NT2/D1 (cell line): ENCODE results near the gene SHF.

Experiments
- DNase-seq: peaks from one replicate; pipeline ENCODE4 v3.0.0-alpha.2; 2011; ENCODE audit warnings: low read depth, low spot score
- H3K27me3 ChIP-seq: 2 replicates; pipeline ENCODE4 v1.6.0; 2011; ENCODE audit warnings: mild to moderate bottlenecking; ENCODE audit not compliant: insufficient read length, insufficient read depth
- H3K36me3 ChIP-seq: 2 replicates; pipeline ENCODE4 v1.6.1; 2011; ENCODE audit warnings: mild to moderate bottlenecking, low read length, mixed read lengths; ENCODE audit not compliant: insufficient read depth, insufficient read length
- H3K4me1 ChIP-seq: 2 replicates; pipeline ENCODE4 v1.5.1; 2011; ENCODE audit not compliant: insufficient read depth, insufficient read length
- H3K4me3 ChIP-seq: 2 replicates; pipeline ENCODE4 v1.5.1; 2011; ENCODE audit warnings: low read depth; ENCODE audit not compliant: insufficient read length
- H3K9ac ChIP-seq: 2 replicates; pipeline ENCODE4 v1.6.0; 2011; ENCODE audit warnings: low read depth; ENCODE audit not compliant: insufficient read length
- H3K9me3 ChIP-seq: 2 replicates; pipeline ENCODE4 v1.5.1; 2011; ENCODE audit warnings: mild to moderate bottlenecking, low read length; ENCODE audit not compliant: insufficient read depth
- SUZ12 ChIP-seq: IDR thresholded peaks from 2 replicates; pipeline ENCODE4 v1.6.1; 2011; ENCODE audit not compliant: insufficient read length, insufficient read depth; ENCODE audit errors: extremely low read depth
- YY1 ChIP-seq: IDR thresholded peaks from 2 replicates; pipeline ENCODE4 v1.6.1; 2011; ENCODE audit not compliant: insufficient read length, insufficient read depth
- ZNF274 ChIP-seq: IDR thresholded peaks from 2 replicates; pipeline ENCODE4 v1.6.1; 2011; ENCODE audit warnings: mild to moderate bottlenecking, low read depth, low read length

Gene SHF

GRCh38 chr15:45228931-45229330 lies 41.2 kb upstream of the SHF start:
- DNase-seq, result no peak
- no peaks in the 10 kb centered on the region for H3K36me3 ChIP-seq
- H3K27me3 ChIP-seq, result no peaks in the 10 kb centered on the region
- no peak overlapping the region for H3K9ac ChIP-seq
- no peak overlapping the region for H3K4me3 ChIP-seq
- H3K4me1 ChIP-seq, result no peaks in the 10 kb centered on the region
- H3K9me3 ChIP-seq, result no peaks in the 10 kb centered on the region
- TF ChIP-seq YY1 (no peak), ZNF274 (no peak), SUZ12 (no peak)

GRCh38 chr15:45225506-45226273 lies 37.9 kb upstream of the SHF start:
- no peak overlapping the region for H3K9ac ChIP-seq
- TF ChIP-seq SUZ12 (no peak), ZNF274 (no peak), YY1 (no peak)
- no peak overlapping the region for H3K4me3 ChIP-seq
- no peaks in the 10 kb centered on the region for H3K27me3 ChIP-seq
- no peaks in the 10 kb centered on the region for H3K9me3 ChIP-seq
- H3K36me3 ChIP-seq, result no peaks in the 10 kb centered on the region
- no peaks in the 10 kb centered on the region for H3K4me1 ChIP-seq
- DNase-seq, result no peak

GRCh38 chr15:45224621-45225217 lies 37.0 kb upstream of the SHF start:
- TF ChIP-seq ZNF274 (no peak), YY1 (no peak), SUZ12 (no peak)
- H3K27me3 ChIP-seq, result no peaks in the 10 kb centered on the region
- no peak for DNase-seq

GRCh38 chr15:45221967-45222366 lies 34.2 kb upstream of the SHF start:
- DNase-seq, result no peak
- Histone ChIP-seq H3K27me3 (no peaks in the 10 kb centered on the region), H3K4me3 (no peak overlapping the region), H3K4me1 (no peaks in the 10 kb centered on the region), H3K9me3 (no peaks in the 10 kb centered on the region), H3K36me3 (no peaks in the 10 kb centered on the region), H3K9ac (no peak overlapping the region)
- TF ChIP-seq YY1 (no peak), ZNF274 (no peak), SUZ12 (no peak)

More at GRCh38 chr15:45224621-45225217, 37.0 kb upstream of the SHF start:
- no peak overlapping the region for H3K9ac ChIP-seq
- H3K4me1 ChIP-seq, result no peaks in the 10 kb centered on the region
- H3K36me3 ChIP-seq, result no peaks in the 10 kb centered on the region
- no peak overlapping the region for H3K4me3 ChIP-seq
- no peaks in the 10 kb centered on the region for H3K9me3 ChIP-seq

GRCh38 chr15:45221053-45221599 lies 33.4 kb upstream of the SHF start:
- Histone ChIP-seq H3K27me3 (no peaks in the 10 kb centered on the region), H3K4me1 (no peaks in the 10 kb centered on the region), H3K9ac (no peak overlapping the region), H3K9me3 (no peaks in the 10 kb centered on the region), H3K36me3 (no peaks in the 10 kb centered on the region), H3K4me3 (no peak overlapping the region)
- TF ChIP-seq ZNF274, result no peak
- TF ChIP-seq YY1, result no peak
- no peak for TF ChIP-seq SUZ12
- DNase-seq, result no peak

GRCh38 chr15:45212493-45212892 lies 24.7 kb upstream of the SHF start:
- Histone ChIP-seq H3K4me3 (no peak overlapping the region), H3K9ac (no peak overlapping the region), H3K4me1 (no peaks in the 10 kb centered on the region), H3K27me3 (no peaks in the 10 kb centered on the region), H3K9me3 (no peaks in the 10 kb centered on the region), H3K36me3 (no peaks in the 10 kb centered on the region)
- DNase-seq, result no peak
- no peak for TF ChIP-seq YY1
- no peak for TF ChIP-seq SUZ12
- TF ChIP-seq ZNF274, result no peak

- DNase-seq, result no peak
- Histone ChIP-seq H3K36me3 (no peaks in the 10 kb centered on the region), H3K9me3 (no peaks in the 10 kb centered on the region), H3K4me3 (no peak overlapping the region), H3K27me3 (no peaks in the 10 kb centered on the region), H3K9ac (no peak overlapping the region), H3K4me1 (no peaks in the 10 kb centered on the region)
- TF ChIP-seq SUZ12, result no peak
- TF ChIP-seq ZNF274, result no peak
- no peak for TF ChIP-seq YY1
These were observed 17.4 kb upstream of the SHF start for GRCh38 chr15:45205192-45205591.
